GM12864 (cell line): Measurements from ENCODE around the gene CEBPB.

ENCODE experiments used
- DNase-seq: peaks from one replicate; pipeline ENCODE4 v3.0.0-alpha.2; 2011; ENCODE audit warnings: low read depth
- H3K4me3 ChIP-seq: 2 replicates; pipeline ENCODE4 v1.5.1; 2011; ENCODE audit warnings: mild to moderate bottlenecking, low read depth, low read length, control low read depth
- CTCF ChIP-seq: IDR thresholded peaks from 2 replicates; pipeline ENCODE4 v1.5.1; 2011; ENCODE audit warnings: low read depth, mild to moderate bottlenecking, moderate library complexity, low read length, control low read depth, inconsistent platforms; ENCODE audit errors: missing control alignments

Gene CEBPB

GRCh38 chr20:50232651-50233324 lies 42.2 kb downstream of the CEBPB start:
- H3K4me3 ChIP-seq = no peak overlapping the region
- no peak for TF ChIP-seq CTCF
- no peak for DNase-seq

GRCh38 chr20:50233325-50234212 lies 42.9 kb downstream of the CEBPB start:
- TF ChIP-seq CTCF = no peak
- H3K4me3 ChIP-seq = no peak overlapping the region
- no peak for DNase-seq

- H3K4me3 ChIP-seq = no peak overlapping the region
- DNase-seq = no peak
- no peak for TF ChIP-seq CTCF
These were observed 43.7 kb downstream of the CEBPB start for GRCh38 chr20:50234288-50234687.

GRCh38 chr20:50237349-50237748 lies 46.7 kb downstream of the CEBPB start:
- DNase-seq = no peak
- TF ChIP-seq CTCF = no peak
- H3K4me3 ChIP-seq = no peak overlapping the region

- TF ChIP-seq CTCF = no peak
- no peak overlapping the region for H3K4me3 ChIP-seq
- no peak for DNase-seq
These were observed 47.6 kb downstream of the CEBPB start for GRCh38 chr20:50238081-50238800.

- no peak for TF ChIP-seq CTCF
- no peak overlapping the region for H3K4me3 ChIP-seq
- DNase-seq = no peak
These were observed 49.5 kb downstream of the CEBPB start for GRCh38 chr20:50240092-50240491.
